ENCODE data around the gene USPL1. TPM values are rescaled to one million over a fixed set of nuclear protein-coding genes. Genes with fewer than 3 reads are reported as not detected.

USPL1 gene
- polyA plus RNA-seq, 1 donor from 2014 or later = 60.1 TPM

DNA sequence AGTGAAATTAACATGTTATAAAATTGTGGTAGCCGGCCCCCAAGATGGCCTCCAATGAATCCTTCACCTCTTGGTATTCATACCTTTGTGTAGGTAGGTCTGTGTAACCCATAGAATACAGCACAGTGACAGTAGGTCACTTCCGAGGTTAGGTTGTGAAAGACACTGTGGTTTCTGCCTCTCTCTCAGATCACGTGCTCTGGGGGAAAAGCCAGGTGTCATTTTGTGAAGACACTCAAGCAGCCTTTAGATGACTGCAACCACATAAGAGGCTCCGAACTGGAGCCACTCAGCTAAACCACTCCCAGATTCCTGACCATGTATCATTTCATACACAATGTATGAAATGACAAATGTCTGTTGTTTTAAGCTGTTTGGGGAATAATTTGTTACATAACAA lies 9.8 kb upstream of the USPL1 start:
- no peaks in the 10 kb centered on the region for H3K9me3 ChIP-seq (ENCODE audit: low read length)
- no peak overlapping the region for H3K4me3 ChIP-seq (ENCODE audit: low read length)
- no peak overlapping the region for H3K27ac ChIP-seq (ENCODE audit: low read length)
- H3K4me2 ChIP-seq (ENCODE audit: low read length) = no peak overlapping the region
- H4K20me1 ChIP-seq (ENCODE audit: insufficient read depth) = no peaks in the 10 kb centered on the region
- H3K79me2 ChIP-seq (replicated peaks; ENCODE audit: insufficient read depth, low read length) = peaks cover 6% of the 10 kb centered on the region
- TF ChIP-seq, protein P1, sequence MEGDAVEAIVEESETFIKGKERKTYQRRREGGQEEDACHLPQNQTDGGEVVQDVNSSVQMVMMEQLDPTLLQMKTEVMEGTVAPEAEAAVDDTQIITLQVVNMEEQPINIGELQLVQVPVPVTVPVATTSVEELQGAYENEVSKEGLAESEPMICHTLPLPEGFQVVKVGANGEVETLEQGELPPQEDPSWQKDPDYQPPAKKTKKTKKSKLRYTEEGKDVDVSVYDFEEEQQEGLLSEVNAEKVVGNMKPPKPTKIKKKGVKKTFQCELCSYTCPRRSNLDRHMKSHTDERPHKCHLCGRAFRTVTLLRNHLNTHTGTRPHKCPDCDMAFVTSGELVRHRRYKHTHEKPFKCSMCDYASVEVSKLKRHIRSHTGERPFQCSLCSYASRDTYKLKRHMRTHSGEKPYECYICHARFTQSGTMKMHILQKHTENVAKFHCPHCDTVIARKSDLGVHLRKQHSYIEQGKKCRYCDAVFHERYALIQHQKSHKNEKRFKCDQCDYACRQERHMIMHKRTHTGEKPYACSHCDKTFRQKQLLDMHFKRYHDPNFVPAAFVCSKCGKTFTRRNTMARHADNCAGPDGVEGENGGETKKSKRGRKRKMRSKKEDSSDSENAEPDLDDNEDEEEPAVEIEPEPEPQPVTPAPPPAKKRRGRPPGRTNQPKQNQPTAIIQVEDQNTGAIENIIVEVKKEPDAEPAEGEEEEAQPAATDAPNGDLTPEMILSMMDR (IDR thresholded peaks at IDR 0.05; ENCODE audit: poor library complexity, severe bottlenecking) = no peak
- TF ChIP-seq SMC3 (conservative IDR thresholded peaks at IDR 0.05; ENCODE audit: poor library complexity) (no peak), EZH2 (IDR thresholded peaks at IDR 0.05; ENCODE audit: borderline replicate concordance, insufficient read depth, low read length, poor library complexity, severe bottlenecking) (no peak), RAD21 (conservative IDR thresholded peaks at IDR 0.05) (no peak), MXI1 (conservative IDR thresholded peaks at IDR 0.05; ENCODE audit: poor library complexity, severe bottlenecking) (no peak), POLR2AphosphoS5 (IDR thresholded peaks at IDR 0.05) (no peak), EP300 (conservative IDR thresholded peaks at IDR 0.05; ENCODE audit: poor library complexity, severe bottlenecking) (no peak), TAF1 (IDR thresholded peaks at IDR 0.05; ENCODE audit: low read depth) (no peak)
- TF ChIP-seq, protein P2, sequence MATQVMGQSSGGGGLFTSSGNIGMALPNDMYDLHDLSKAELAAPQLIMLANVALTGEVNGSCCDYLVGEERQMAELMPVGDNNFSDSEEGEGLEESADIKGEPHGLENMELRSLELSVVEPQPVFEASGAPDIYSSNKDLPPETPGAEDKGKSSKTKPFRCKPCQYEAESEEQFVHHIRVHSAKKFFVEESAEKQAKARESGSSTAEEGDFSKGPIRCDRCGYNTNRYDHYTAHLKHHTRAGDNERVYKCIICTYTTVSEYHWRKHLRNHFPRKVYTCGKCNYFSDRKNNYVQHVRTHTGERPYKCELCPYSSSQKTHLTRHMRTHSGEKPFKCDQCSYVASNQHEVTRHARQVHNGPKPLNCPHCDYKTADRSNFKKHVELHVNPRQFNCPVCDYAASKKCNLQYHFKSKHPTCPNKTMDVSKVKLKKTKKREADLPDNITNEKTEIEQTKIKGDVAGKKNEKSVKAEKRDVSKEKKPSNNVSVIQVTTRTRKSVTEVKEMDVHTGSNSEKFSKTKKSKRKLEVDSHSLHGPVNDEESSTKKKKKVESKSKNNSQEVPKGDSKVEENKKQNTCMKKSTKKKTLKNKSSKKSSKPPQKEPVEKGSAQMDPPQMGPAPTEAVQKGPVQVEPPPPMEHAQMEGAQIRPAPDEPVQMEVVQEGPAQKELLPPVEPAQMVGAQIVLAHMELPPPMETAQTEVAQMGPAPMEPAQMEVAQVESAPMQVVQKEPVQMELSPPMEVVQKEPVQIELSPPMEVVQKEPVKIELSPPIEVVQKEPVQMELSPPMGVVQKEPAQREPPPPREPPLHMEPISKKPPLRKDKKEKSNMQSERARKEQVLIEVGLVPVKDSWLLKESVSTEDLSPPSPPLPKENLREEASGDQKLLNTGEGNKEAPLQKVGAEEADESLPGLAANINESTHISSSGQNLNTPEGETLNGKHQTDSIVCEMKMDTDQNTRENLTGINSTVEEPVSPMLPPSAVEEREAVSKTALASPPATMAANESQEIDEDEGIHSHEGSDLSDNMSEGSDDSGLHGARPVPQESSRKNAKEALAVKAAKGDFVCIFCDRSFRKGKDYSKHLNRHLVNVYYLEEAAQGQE (IDR thresholded peaks at IDR 0.05; ENCODE audit: borderline replicate concordance) = no peak
- no peak overlapping the region for H3K9ac ChIP-seq (ENCODE audit: low read length)
- H3F3A ChIP-seq (ENCODE audit: insufficient read depth, low read length, poor library complexity, severe bottlenecking) = no peaks in the 10 kb centered on the region
- H3K27me3 ChIP-seq (ENCODE audit: insufficient read depth, low read depth, low read length) = no peaks in the 10 kb centered on the region
- no peaks in the 10 kb centered on the region for H3K36me3 ChIP-seq (ENCODE audit: insufficient read depth, low read length)
- H3K9me2 ChIP-seq (ENCODE audit: insufficient read depth, low read length) = no peaks in the 10 kb centered on the region
- no peak overlapping the region for H2AFZ ChIP-seq (ENCODE audit: low read depth, low read length)

DNA sequence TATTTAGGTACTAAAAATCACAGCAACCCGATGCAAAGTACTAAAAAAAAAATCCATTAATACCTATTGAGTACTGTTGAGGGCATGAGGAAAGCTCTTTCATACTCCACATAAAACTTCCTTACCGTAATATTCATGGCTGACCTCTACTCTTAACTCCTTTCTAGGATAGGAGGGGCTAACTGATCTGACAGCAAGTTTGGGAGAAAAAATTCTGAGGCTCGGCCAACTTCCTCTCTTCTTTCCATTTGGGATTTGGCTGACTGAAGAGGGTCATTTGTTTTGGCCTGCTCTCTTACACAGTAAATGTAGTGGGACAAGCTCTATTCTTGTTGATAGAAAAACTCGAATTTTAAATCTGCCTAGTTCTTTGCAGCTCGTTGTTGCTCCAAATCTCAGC lies 9.4 kb upstream of the USPL1 start:
- no peaks in the 10 kb centered on the region for H4K20me1 ChIP-seq (ENCODE audit: insufficient read depth)
- no peaks in the 10 kb centered on the region for H3K9me2 ChIP-seq (ENCODE audit: insufficient read depth, low read length)
- H3K27ac ChIP-seq (ENCODE audit: low read length) = no peak overlapping the region

More for the DNA sequence above, 9.4 kb upstream of the USPL1 start:
- no peaks in the 10 kb centered on the region for H3F3A ChIP-seq (ENCODE audit: insufficient read depth, low read length, poor library complexity, severe bottlenecking)
- no peaks in the 10 kb centered on the region for H3K27me3 ChIP-seq (ENCODE audit: insufficient read depth, low read depth, low read length)
- no peaks in the 10 kb centered on the region for H3K9me3 ChIP-seq (ENCODE audit: low read length)
- no peak overlapping the region for H3K4me2 ChIP-seq (ENCODE audit: low read length)
- no peaks in the 10 kb centered on the region for H3K36me3 ChIP-seq (ENCODE audit: insufficient read depth, low read length)
- H3K9ac ChIP-seq (ENCODE audit: low read length) = no peak overlapping the region
- no peak overlapping the region for H3K4me3 ChIP-seq (ENCODE audit: low read length)
- peaks cover 6% of the 10 kb centered on the region for H3K79me2 ChIP-seq (replicated peaks; ENCODE audit: insufficient read depth, low read length)
- TF ChIP-seq, protein P2 (IDR thresholded peaks at IDR 0.05; ENCODE audit: borderline replicate concordance) = no peak
- TF ChIP-seq SMC3 (conservative IDR thresholded peaks at IDR 0.05; ENCODE audit: poor library complexity) = no peak
- no peak for TF ChIP-seq MXI1 (conservative IDR thresholded peaks at IDR 0.05; ENCODE audit: poor library complexity, severe bottlenecking)
- TF ChIP-seq POLR2AphosphoS5 (IDR thresholded peaks at IDR 0.05) = no peak
- no peak for TF ChIP-seq EZH2 (IDR thresholded peaks at IDR 0.05; ENCODE audit: borderline replicate concordance, insufficient read depth, low read length, poor library complexity, severe bottlenecking)
- no peak for TF ChIP-seq TAF1 (IDR thresholded peaks at IDR 0.05; ENCODE audit: low read depth)
- TF ChIP-seq, protein P1 (IDR thresholded peaks at IDR 0.05; ENCODE audit: poor library complexity, severe bottlenecking) = no peak
- no peak for TF ChIP-seq RAD21 (conservative IDR thresholded peaks at IDR 0.05)
- TF ChIP-seq EP300 (conservative IDR thresholded peaks at IDR 0.05; ENCODE audit: poor library complexity, severe bottlenecking) = no peak
- H2AFZ ChIP-seq (ENCODE audit: low read depth, low read length) = no peak overlapping the region

Measured in neural cell (in vitro differentiated cells).